ENCODE results near the gene P4HA1.
"Not testable (repeated sequence)": the region's sequence is repeated elsewhere in the genome, so short reads cannot be mapped to it uniquely, and the experiment has no call there.

DNA sequence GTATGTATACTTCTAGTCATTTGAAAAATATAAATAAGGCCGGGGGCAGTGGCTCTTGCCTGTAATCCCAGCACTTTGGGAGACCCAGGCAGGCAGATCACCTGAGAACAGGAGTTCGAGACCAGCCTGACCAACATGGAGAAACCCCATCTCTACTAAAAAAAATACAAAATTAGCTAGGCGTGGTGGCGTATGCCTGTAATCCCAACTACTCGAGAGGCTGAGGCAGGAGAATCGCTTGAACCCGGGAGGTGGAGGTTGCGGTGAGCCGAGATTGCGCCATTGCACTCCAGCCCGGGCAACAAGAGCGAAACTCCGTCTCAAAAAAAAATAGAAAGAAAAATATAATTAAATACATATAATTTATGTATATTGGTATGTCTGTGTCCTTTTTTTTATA, 15.4 kb upstream of the P4HA1 start:
- TF ChIP-seq POLR2A, POLR2AphosphoS5, EP300 (IDR thresholded peaks at IDR 0.05): not testable (repeated sequence)
- TF ChIP-seq, protein P1, sequence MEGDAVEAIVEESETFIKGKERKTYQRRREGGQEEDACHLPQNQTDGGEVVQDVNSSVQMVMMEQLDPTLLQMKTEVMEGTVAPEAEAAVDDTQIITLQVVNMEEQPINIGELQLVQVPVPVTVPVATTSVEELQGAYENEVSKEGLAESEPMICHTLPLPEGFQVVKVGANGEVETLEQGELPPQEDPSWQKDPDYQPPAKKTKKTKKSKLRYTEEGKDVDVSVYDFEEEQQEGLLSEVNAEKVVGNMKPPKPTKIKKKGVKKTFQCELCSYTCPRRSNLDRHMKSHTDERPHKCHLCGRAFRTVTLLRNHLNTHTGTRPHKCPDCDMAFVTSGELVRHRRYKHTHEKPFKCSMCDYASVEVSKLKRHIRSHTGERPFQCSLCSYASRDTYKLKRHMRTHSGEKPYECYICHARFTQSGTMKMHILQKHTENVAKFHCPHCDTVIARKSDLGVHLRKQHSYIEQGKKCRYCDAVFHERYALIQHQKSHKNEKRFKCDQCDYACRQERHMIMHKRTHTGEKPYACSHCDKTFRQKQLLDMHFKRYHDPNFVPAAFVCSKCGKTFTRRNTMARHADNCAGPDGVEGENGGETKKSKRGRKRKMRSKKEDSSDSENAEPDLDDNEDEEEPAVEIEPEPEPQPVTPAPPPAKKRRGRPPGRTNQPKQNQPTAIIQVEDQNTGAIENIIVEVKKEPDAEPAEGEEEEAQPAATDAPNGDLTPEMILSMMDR (IDR thresholded peaks at IDR 0.05): not testable (repeated sequence)

Measured in stomach (tissue), 4 donors.